ENCODE results near the gene MAPK8IP2.
A peak's percentile ranks its signal among the peaks of the same experiment; 100 is the strongest.

Gene MAPK8IP2

DNA sequence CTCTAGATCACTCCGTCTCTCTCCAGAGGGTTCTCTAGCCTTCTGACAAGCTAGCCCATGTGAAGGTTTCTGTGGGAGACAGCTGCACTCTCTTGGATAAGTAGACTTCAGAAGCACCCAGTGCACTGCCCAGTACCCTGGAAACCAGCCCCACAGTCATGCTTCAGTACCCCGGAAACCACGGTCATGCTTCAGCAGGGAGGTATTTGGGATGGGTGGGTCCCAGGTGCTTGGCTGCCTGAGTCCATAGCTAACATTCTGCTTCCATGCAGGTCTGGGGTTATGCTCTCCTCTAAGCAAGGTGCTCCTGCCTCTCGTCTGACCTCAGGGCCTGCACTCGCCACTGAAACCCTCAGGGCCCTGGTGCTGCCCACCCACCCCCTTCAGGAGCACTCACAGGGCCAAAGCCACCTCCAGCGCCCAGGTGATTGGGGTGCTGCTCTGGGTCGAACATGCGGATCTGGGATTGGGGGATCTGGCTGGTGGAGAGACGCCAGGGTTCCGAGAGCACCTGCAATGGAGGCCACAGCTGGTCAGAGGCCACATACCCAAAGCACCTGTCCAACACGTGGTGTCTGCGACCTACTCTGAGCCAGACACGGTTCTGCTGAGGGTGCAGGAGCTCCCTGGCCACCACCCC lies 30.6 kb upstream of the MAPK8IP2 start:
- H3K4me1 Mint-ChIP-seq, result no peaks in the 10 kb centered on the region
- CTCF ChIA-PET, result interaction anchor here (0.6 kb wide), 1 partner anchor 126 kb away, joined by 4 read pairs; no protein-coding TSS in a partner anchor
- no peak overlapping the region for H3K4me3 Mint-ChIP-seq
- peaks cover 25% of the 10 kb centered on the region for H3K36me3 Mint-ChIP-seq
- no peak for DNase-seq
- no peak overlapping the region for H3K27ac Mint-ChIP-seq
- H3K9me3 Mint-ChIP-seq, result no peaks in the 10 kb centered on the region
- peaks cover 8% of the 10 kb centered on the region for H3K27me3 Mint-ChIP-seq

DNA sequence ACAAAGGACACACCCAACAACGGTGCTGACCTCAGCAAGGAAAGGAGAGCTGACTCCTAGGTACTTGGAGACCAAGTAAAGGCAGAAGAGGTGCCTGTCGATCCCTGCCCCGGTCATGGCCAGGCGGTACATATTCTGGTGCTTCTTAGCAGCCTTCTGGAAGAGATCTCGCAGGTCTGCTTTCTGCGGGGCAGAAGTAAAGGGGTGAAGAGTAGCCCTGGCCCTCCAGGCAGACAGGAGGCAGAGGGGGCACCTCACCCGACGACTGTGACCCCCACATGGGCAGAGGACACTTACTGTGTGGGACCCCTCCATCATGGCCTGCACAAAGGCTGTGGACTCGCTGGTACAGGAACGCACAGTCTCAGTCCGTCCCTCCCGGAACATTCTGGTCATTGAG lies 29.7 kb upstream of the MAPK8IP2 start:
- Mint-ChIP-seq H3K36me3 (peaks cover 25% of the 10 kb centered on the region), H3K4me3 (no peak overlapping the region), H3K27ac (no peak overlapping the region), H3K9me3 (no peaks in the 10 kb centered on the region), H3K4me1 (no peaks in the 10 kb centered on the region), H3K27me3 (peaks cover 2% of the 10 kb centered on the region)
- CTCF ChIA-PET, result no interaction called here
- DNase-seq, result no peak

DNA sequence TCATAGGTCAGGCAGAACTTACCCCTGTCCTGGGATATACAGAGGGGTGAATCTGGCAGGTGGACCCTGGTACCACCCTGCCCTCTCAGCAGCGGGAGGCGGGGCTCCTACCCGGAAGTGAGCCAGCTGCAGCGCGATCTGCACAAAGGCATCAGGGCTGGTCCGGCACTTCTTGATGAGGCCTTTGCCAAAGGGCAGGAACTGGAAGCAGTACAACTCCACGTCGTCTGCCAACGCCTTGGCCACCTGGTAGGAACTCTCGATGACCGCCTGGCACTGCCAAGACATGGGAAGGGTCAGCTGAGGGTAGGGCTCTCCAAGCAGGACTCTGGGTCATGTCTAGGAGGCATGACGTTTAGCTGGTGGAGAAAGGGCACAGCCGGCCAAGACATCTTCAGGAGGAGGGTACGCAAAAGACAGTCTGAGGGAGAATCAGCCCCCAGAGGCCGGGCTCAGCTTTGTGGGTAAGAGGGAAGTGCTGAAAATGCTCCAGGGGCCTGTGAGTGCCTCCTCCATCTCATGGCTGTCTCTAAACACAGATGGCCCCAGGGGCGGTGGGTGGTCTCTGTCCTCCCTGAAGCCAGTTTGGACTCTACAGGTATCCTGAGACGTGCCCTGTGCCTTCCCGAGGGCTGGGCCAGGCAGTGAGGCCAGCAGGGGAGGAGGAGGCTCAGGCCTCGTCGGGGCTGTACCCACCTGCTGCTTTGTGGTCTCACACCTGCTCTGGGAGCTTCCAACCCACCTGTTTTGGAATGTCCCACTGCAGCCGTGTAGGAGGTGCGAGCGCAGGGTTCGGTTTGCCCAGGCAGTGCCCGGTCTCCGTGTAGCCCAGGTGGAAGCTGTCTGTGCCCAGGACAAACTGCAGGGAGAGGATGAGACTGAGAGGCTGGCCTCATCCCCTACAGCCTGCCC lies 29.1 kb upstream of the MAPK8IP2 start:
- Mint-ChIP-seq H3K9me3 (no peaks in the 10 kb centered on the region), H3K27ac (no peak overlapping the region), H3K36me3 (peaks cover 25% of the 10 kb centered on the region), H3K27me3 (no peaks in the 10 kb centered on the region), H3K4me3 (no peak overlapping the region), H3K4me1 (peaks cover 1% of the 10 kb centered on the region)
- no peak for DNase-seq
- CTCF ChIA-PET, result interaction anchor here (1.9 kb wide), 1 partner anchor 8 kb away, joined by 9 read pairs; the partner anchor contains the start of gene SYCE3

DNA sequence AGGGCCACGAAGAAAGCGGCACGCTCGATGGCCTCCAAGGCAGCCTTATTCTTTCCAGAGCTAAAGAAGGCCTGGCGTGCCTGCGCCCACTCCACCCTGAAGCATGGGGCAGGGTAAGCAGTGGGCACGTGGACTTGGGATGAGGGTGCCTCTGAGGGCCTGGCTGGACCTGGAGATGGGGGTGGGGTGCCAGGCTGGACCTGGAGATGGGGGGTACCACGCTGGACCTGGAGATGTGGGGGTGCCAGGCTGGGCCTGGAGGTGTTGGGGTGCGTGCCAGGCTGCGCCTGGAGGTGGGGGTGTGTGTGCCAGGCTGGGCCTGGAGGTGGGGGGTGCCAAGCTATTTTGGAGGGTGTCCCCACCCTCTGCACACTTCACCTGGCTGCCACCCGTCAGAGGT lies 27.6 kb upstream of the MAPK8IP2 start:
- peaks cover 25% of the 10 kb centered on the region for H3K36me3 Mint-ChIP-seq
- H3K4me3 Mint-ChIP-seq, result no peak overlapping the region
- no peak for DNase-seq
- H3K27ac Mint-ChIP-seq, result no peak overlapping the region
- no peaks in the 10 kb centered on the region for H3K9me3 Mint-ChIP-seq
- CTCF ChIA-PET, result interaction anchor here (1.9 kb wide), 1 partner anchor 10 kb away, joined by 9 read pairs; the partner anchor contains the start of gene SYCE3
- H3K27me3 Mint-ChIP-seq, result no peaks in the 10 kb centered on the region
- H3K4me1 Mint-ChIP-seq, result peaks cover 13% of the 10 kb centered on the region

DNA sequence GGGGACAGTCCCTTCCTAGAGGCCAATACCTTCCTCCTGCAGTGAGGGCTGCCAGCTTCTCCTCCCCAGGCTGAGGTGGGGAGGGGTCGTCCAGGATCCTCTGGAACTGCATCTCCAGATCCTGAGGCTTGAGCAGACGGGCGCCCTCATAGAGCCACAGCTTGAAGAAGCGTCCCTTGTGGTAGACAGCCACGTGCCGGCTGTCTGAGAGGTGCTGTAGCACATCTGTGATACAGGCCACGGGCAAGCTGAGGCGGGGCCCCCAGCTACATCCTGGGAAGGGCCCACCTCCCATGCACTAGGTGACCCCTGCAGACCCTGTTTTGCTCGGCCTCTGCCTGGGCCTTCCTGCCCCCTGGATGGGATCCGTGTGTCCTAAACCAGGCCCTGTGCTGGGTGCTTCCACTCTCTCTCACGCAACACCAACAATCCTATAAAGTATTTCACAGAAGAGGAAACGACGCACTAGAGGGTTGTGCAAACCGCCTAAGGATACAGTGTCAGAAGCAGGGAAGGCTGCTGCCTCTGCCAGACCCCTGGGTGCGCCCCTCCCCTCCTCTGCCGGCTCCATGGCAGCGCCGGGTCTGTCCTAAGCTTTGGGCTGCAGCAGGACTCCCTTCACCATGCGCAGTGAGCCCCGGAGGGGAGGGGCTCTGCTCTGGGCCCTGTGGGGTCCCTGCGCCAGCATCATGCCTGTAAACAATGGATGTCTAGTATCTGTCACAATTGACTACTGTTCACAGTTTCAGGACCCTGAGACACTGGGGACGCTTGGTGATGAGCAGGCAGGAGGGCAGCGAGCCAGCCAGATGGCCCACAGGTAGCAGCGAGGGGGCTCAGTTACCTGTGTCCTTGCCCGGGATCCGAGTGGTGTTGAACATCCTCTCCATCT lies 26.9 kb upstream of the MAPK8IP2 start:
- Mint-ChIP-seq H3K27me3 (no peaks in the 10 kb centered on the region), H3K4me3 (no peak overlapping the region), H3K27ac (peak overlapping the region; percentile 24), H3K4me1 (peaks cover 17% of the 10 kb centered on the region), H3K9me3 (no peaks in the 10 kb centered on the region), H3K36me3 (peaks cover 22% of the 10 kb centered on the region)
- CTCF ChIA-PET, result interaction anchor here (1.9 kb wide), 1 partner anchor 11 kb away, joined by 9 read pairs; the partner anchor contains the start of gene SYCE3
- DNase-seq, result no peak

DNA sequence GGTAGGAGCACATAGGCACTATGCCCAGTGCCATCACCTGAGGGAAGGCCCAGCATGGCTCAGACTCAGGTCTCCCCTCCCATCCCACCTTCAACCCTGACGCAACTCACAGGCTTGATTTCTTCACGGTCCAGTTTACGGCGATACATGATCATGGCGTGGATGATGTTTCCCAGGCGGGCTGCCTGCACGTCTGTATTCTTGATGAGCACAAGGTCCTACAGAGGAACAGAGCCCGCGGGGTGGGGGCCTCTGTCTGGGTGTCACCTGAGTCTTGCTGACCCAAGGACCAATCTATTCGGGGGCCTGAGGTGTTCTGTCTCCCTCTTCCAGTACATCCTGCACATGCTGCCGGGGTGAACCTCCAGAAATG lies 26.2 kb upstream of the MAPK8IP2 start:
- H3K4me1 Mint-ChIP-seq, result peaks cover 17% of the 10 kb centered on the region
- no peaks in the 10 kb centered on the region for H3K9me3 Mint-ChIP-seq
- H3K4me3 Mint-ChIP-seq, result no peak overlapping the region
- no peak overlapping the region for H3K27ac Mint-ChIP-seq
- no peaks in the 10 kb centered on the region for H3K27me3 Mint-ChIP-seq
- DNase-seq, result no peak
- CTCF ChIA-PET, result interaction anchor here (3.5 kb wide), 1 partner anchor 11 kb away, joined by 10 read pairs; the partner anchor contains the start of gene SYCE3
- H3K36me3 Mint-ChIP-seq, result peaks cover 21% of the 10 kb centered on the region

DNA sequence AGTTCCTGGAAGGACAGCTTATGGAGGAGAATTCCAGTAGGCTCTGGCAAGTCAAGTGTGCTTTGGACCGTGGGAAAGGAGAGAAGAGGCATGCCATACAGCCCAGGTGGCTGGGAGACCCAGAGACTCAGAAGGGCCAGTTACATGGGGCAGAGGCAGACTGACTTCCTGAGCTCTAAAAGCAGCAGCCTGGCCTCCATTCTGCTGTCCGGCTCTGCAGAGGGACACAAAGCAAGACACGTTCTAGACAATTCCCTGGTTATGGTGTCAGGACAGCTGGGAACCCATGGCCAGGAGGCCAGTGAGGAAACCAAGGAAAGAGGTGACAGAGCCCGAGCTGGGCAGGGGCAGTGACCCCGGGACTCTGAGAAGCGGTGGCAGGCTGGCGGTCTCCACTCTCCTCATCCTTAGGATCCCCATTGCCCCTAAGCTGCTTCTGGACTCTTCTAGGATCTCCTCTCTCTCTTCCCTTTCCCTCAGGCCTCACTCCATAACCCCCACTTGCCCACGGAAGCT lies 25.1 kb upstream of the MAPK8IP2 start:
- Mint-ChIP-seq H3K4me1 (peaks cover 26% of the 10 kb centered on the region), H3K9me3 (no peaks in the 10 kb centered on the region), H3K36me3 (peaks cover 24% of the 10 kb centered on the region), H3K27me3 (no peaks in the 10 kb centered on the region), H3K27ac (no peak overlapping the region), H3K4me3 (no peak overlapping the region)
- CTCF ChIA-PET, result interaction anchor here (0.8 to 3.5 kb wide), 3 partner anchors 12 to 46 kb away, joined by 3 to 10 read pairs (median 6); partner anchors contain the start of gene SYCE3
- DNase-seq, result no peak

DNA sequence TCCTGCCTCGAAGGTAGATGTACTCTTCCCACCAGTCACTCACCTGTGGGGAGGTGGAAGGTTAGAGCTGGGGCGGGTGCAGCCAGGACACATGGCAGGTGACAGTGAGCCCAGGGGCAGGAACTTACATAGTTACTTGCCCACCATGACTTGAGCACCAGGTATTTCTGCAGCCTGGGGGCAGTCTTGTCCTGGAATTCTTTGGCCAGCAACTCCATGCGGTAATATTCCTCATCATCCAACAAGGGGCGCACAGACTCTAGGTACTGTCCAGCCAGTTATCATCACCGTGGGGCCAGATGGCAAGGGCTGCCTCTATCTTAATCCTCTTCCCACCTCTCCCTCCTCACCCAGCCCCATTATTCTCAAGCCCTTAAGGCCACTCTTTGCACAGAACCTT lies 24.5 kb upstream of the MAPK8IP2 start:
- H3K9me3 Mint-ChIP-seq, result no peaks in the 10 kb centered on the region
- no peaks in the 10 kb centered on the region for H3K27me3 Mint-ChIP-seq
- CTCF ChIA-PET, result interaction anchor here (0.6 to 3.5 kb wide), 4 partner anchors 13 to 253 kb away, joined by 3 to 10 read pairs (median 5); partner anchors contain the start of gene SYCE3
- no peak for DNase-seq
- H3K4me3 Mint-ChIP-seq, result no peak overlapping the region
- H3K27ac Mint-ChIP-seq, result no peak overlapping the region
- H3K36me3 Mint-ChIP-seq, result peaks cover 20% of the 10 kb centered on the region
- H3K4me1 Mint-ChIP-seq, result peaks cover 30% of the 10 kb centered on the region

DNA sequence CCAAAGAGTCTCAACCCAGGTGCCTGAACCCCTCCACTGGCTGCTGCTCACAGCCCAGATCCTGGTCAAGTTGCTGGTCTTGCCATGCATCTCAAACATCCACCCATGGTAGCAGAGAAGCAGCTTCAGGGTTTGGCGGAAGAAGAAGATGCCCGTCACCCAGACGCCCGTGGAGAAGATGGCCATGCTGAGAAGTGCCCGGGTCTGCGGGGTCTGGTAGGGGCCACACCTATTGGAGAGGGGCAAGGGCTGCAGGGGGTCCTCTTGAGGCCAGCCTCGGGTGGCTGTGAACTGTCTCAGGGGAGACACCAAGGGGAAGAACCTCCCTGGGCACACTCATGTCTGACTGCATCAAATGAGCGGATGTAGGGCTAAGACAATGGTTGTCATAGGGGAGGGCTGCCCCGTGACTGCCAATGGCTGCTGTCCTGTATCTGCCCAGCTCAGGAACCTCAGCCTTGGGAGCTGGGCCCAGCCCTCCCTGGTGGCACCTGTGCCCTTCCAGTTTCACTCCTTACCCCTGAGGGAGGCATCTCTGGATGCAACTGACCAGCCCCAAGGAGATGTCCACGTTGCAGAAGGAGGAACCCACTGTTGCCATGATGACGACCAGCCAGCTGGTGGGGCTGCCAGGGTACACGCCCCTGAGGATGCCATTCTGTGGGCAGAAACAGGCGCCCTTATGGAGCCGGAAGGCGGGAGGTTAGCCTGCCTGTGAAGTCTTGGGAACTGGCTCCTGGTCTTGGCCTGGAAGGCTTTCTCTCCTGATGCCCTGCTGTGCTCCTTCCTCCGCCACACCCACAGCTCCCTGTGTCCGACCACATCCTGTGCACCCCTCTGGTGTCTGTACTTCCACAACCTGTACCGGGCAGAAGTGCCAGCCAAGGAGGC lies 23.5 kb upstream of the MAPK8IP2 start:
- DNase-seq, result peak; percentile 44
- CTCF ChIA-PET, result interaction anchor here (0.6 to 3.5 kb wide), 3 partner anchors 14 to 254 kb away, joined by 4 to 10 read pairs (median 6); partner anchors contain the start of gene SYCE3
- Mint-ChIP-seq H3K36me3 (peaks cover 25% of the 10 kb centered on the region), H3K4me3 (peak overlapping the region; percentile 44), H3K9me3 (no peaks in the 10 kb centered on the region), H3K4me1 (peaks cover 39% of the 10 kb centered on the region), H3K27me3 (no peaks in the 10 kb centered on the region), H3K27ac (peak overlapping the region; percentile 76)

DNA sequence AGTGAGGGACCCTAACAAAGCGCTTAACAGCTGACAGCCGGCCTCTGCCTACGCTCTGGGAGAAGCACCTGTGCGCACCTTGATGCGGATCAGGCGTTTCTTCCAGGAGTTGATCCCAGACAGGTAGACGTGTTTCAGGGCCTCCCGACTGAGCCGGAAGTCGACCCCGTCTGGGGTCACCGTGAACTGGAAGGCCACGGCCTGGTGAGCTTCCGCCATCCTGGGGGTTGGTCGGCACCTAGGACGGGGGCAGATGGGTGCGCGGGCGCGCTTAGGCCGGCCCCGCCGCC lies 23.0 kb upstream of the MAPK8IP2 start:
- Mint-ChIP-seq H3K4me3 (peak overlapping the region; percentile 44), H3K4me1 (peaks cover 39% of the 10 kb centered on the region), H3K36me3 (peaks cover 25% of the 10 kb centered on the region), H3K9me3 (no peaks in the 10 kb centered on the region), H3K27me3 (no peaks in the 10 kb centered on the region), H3K27ac (peak overlapping the region; percentile 76)
- no peak for DNase-seq
- CTCF ChIA-PET, result interaction anchor here (2.0 to 3.5 kb wide), 2 partner anchors 15 to 43 kb away, joined by 6 to 10 read pairs; partner anchors contain the start of gene SYCE3

DNA sequence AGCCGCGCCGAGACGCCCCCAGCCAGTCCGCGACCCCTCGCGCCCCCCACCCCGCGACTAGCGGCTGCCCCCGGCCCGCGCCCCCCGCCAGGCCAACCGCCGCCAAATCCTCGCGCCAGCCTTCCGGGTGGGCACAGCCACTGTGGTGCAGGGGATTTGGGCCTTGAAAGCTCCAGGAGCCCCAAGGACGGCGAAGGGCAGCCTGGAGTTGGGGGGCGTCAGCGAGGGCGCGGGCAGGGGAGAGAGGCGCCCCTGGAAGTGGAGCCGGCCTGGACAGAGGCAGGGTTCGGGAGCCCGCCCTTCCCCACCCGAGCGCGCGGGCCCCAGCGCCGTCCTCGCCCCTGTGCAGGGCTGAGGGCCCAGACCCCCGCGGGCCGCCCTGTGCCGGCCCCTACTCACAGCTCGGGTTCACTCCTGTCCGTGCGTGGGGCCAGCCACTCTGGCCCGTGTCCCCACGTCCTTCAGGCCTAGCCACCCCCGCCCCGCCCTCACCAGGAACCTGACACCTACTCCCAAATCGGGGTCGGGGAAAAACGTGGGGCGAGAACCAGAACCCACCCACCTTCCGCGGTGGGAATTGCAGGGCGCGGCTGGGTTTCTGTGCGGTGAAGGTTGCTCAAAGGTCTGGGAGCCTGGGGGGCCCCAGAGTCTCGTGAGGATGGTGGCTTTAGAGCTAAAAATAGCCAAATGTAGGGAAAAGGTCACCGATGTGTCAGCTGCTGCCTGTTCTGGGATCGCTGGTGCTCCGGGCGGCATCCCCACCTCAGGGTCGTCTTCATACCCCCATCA lies 22.4 kb upstream of the MAPK8IP2 start, which contains the start of gene CPT1B:
Gene CPT1B, minus strand, starts transcription at position 441 of the 789 bp plus-strand sequence. CDS start 512 bp downstream, outside the sequence.
- no peak for DNase-seq
- peaks cover 25% of the 10 kb centered on the region for H3K36me3 Mint-ChIP-seq
- H3K27ac Mint-ChIP-seq, result peak within 1 kb of the TSS; percentile 76
- CTCF ChIA-PET, result interaction anchor here (1.1 kb wide), 1 partner anchor 15 kb away, joined by 3 read pairs; the partner anchor contains the start of gene SYCE3
- peak within 1 kb of the TSS; percentile 44 for H3K4me3 Mint-ChIP-seq
- H3K9me3 Mint-ChIP-seq, result no peaks in the 10 kb centered on the region
- no peaks in the 10 kb centered on the region for H3K27me3 Mint-ChIP-seq
- H3K4me1 Mint-ChIP-seq, result peaks cover 39% of the 10 kb centered on the region

DNA sequence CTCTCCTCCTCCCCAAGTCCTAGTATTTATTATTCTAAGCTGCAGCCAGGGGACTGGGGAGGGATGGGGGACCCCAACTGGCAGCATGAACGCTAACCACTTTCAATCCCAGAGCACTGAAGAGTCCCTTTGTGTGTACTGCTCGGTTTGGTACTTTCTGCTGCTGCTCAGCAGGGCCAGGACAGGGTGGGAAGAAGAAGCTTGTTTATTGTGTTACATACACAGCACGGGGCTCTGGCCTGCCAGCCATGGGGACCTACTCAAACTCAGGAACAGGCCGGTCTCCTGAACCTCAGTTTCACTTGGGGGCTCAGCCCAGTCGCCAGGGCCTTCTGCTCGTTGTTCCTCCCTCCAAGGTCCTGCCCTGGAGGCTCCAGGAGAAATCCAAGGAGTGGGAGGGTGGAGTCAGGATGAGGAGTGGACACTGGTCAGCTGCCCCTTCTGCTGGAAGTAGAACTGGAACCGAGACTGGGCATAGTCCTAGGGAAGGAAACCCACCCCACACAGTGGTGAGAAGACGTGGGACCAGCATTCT lies 21.8 kb upstream of the MAPK8IP2 start:
- no peak for DNase-seq
- peaks cover 25% of the 10 kb centered on the region for H3K36me3 Mint-ChIP-seq
- H3K4me3 Mint-ChIP-seq, result no peak overlapping the region
- peak overlapping the region; percentile 68 for H3K27ac Mint-ChIP-seq
- H3K27me3 Mint-ChIP-seq, result no peaks in the 10 kb centered on the region
- H3K9me3 Mint-ChIP-seq, result no peaks in the 10 kb centered on the region
- CTCF ChIA-PET, result interaction anchor here (1.1 kb wide), 1 partner anchor 16 kb away, joined by 3 read pairs; the partner anchor contains the start of gene SYCE3
- peaks cover 45% of the 10 kb centered on the region for H3K4me1 Mint-ChIP-seq

All from activated naive CD4-positive, alpha-beta T cell treated with anti-CD3 and anti-CD28 coated beads, Interleukin-2, amount 10 ng/mL, durations not matched to agents 7 days and 5 days (primary cell).